DLD1 (cell line): ENCODE data around the gene VPS26C.
"Not testable (repeated sequence)": the region's sequence is repeated elsewhere in the genome, so short reads cannot be mapped to it uniquely, and the experiment has no call there.

Experiments used
- in situ Hi-C: cut with HindIII; loops from 2 replicates; pipeline ENCODE4 v1.10.0; 2017; ENCODE audit warnings: low sequenced_read_pairs

Gene VPS26C

GRCh38 chr21:37267269-37268185 is at the start of gene VPS26C:
Gene VPS26C (minus strand): TSS chr21:37267334. CDS start chr21:37267294, 40 bp downstream.
- in situ Hi-C loops: loop anchor here (25.0 kb wide), 1 partner anchor 120 kb away; no protein-coding TSS in a partner anchor

DNA sequence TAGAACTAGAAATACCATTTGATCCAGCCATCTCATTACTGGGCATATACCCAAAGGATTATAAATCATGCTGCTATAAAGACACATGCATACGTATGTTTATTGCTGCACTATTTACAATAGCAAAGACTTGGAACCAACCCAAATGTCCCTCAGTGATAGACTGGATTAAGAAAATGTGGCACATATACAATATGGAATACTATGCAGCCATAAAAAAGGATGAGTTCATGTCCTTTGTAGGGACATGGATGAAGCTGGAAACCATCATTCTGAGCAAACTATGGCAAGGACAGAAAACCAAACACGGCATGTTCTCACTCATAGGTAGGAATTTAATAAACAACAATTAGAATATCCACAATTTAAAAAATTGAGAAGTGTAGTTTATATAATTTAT is 48.9 kb upstream of the VPS26C start:
- in situ Hi-C loops: not testable (repeated sequence)

GRCh38 chr21:37300114-37300751 is 33.1 kb upstream of the VPS26C start:
- in situ Hi-C loops: loop anchor here (5.0 kb wide), 1 partner anchor 72 kb away; no protein-coding TSS in a partner anchor

DNA sequence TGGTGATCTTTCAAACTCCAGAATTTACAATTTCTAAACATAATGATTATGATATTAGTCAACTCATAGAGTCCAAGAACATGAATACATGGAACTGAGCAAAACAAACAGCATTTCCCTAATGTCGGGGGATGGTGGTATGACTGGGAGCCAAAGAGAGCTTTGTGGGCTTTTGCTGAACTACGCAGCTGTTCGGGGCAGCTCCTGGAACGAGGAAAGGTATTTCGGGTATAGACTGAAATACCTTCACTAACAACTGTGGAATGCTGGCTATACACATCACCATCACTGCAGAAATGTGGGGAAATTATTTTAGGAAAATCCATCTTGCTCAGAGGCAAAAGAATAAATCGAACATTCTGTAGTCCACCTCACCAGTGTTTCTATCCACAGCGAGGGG is 30.2 kb upstream of the VPS26C start:
- in situ Hi-C loops: no loop called here

GRCh38 chr21:37294679-37295078 is 27.5 kb upstream of the VPS26C start:
- in situ Hi-C loops: no loop called here

- in situ Hi-C loops: no loop called here
Measured at GRCh38 chr21:37292941-37293340, 25.8 kb upstream of the VPS26C start.

- in situ Hi-C loops: no loop called here
Measured at GRCh38 chr21:37292041-37292440, 24.9 kb upstream of the VPS26C start.

DNA sequence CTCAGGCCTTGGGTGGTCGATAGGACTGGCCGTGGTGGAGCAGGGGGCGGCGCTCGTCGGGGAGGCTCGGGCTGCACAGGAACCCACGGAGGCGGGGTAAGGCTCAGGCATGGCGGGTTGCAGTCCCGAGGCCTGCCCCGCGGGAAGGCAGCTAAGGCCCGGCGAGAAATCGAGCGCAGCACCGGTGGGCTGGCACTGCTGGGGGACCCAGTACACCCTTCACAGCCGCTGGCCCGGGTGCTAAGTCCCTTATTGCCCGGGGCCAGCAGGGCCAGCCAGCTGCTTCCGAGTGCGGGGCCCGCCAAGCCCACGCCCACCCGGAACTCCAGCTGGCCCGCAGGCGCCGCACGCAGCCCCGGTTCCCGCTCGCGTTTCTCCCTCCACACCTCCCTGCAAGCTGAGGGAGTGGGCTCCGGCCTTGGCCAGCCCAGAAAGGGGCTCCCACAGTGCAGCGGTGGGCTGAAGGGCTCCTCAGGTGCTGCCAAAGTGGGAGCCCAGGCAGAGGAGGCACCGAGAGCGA is 16.1 kb upstream of the VPS26C start:
- in situ Hi-C loops: not testable (repeated sequence)

DNA sequence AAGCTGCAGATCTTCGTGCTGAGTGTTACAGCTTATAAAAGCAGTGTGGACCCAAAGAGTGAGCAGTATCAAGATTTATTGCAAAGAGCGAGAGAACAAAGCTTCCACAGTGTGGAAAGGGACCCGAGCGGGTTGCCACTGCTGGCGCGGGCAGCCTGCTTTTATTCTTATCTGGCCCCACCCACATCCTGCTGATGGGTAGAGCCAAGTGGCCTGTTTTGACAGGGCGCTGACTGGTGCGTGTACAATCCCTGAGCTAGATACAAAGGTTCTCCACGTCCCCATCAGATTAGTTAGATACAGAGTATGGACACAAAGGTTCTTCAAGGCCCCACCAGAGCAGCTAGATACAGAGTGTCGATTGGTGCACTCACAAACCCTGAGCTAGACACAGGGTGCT is 15.5 kb upstream of the VPS26C start:
- in situ Hi-C loops: not testable (repeated sequence)

DNA sequence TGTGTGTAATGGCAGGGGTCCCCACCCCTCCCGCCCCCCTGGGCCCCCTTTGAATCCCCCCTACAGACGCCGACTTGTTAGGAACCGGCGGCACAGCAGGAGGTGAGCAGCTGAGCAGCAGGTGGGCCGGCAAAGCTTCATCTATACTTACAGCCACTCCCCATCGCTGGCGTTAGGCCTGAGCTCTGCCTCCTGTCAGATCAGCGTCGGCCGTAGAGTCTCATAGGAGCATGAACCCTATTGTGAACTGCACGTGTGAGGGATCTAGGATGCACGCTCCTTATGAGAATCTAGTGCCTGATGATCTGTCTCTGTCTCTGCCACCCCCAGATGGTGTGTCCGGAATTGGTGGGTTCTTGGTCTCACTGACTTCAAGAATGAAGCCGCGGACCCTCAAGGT is 14.9 kb upstream of the VPS26C start:
- in situ Hi-C loops: no loop called here

DNA sequence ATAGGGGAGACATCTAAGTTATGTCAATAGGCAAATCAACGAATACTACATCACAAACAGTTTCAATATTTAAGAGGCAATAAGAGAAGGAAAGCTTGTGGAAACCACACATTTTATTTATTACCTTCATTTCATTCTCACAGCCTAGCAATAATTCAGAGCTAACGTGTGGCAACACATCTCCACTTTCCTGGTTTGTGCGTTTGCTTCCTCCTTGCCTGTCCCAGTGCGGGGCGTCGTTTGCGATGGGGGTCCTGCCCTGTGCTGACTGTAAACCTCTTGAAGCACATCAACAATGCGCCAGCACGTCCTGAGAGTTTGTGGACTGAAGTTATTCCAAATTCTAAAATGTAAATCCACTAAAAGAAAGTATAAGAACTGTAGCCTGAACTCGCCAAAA is 14.4 kb upstream of the VPS26C start:
- in situ Hi-C loops: no loop called here

- in situ Hi-C loops: not testable (repeated sequence)
Measured at GRCh38 chr21:37279271-37279670, 12.1 kb upstream of the VPS26C start.

DNA sequence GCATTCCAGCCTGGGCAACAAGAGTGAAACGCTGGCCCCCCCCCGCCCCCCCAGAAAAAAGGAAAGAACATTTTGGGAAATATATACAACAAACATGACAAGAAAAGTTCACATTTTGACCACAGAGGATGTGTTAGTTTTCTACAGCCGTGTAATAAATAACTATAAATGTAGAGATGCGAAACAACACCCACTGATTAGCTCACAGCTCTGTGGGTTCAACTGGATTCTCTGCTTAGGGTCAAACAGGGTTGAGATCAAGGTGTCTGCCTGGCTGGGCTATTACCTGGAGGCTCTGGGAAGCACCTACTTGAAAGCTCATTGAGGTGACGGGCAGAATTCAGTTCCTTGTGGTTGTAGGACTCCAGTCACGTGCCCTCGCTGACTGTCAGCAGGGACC is 11.1 kb upstream of the VPS26C start:
- in situ Hi-C loops: no loop called here

DNA sequence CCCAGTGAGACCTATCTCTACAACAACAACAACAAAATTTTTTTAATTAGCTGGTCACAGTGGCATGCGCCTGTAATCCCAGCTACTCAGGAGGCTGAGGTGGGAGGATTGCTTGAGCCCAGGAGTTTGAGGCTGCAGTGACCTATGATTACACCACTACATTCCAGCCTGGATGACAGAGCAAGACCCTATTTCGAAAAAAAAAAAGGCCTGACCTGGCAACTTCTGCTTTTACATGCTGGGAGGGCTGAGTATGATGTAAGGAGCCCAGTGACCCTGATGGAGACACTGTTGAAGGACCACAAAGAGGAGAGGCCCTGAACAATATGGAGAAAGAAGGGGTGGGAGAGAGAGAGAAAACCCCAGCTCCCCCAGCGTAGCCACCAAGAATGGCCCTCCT is 9.2 kb upstream of the VPS26C start:
- in situ Hi-C loops: no loop called here

DNA sequence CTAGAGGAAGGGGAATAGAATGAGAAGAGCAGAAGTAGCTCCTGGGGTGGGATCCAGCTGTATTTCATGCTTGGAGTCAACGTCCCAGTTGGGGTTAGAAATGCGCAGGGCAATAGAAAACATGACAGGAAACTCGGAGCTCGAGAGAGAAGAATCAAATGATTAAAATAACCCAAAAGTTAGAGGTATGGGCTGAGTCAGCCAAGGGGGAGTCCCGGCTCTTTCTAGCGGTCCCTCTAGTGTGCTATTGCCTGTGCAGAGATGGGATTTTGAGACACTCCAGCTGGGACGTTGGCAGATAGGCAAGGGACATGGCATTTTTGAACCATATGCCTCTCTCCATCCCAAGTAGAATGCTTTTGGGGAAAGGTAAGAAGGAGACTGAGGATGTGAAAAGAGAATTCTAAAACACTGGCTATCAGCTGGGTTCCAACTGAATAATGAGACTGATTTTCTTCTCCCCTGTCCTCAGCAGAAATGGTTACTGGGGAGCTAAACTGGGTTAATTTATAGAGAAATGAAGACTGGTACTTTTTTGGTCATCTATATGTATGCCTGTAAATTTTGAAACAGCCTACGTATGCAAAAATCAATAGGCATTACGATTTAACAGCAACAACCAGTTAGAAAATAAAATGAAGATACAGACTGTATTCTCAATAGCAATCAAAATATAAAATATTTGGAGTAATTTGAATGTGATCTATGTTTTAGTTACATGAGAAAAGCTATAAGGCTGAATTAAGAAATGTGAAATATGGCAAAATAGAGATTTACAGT is 7.0 kb upstream of the VPS26C start:
- in situ Hi-C loops: loop anchor here (25.0 kb wide), 1 partner anchor 113 kb away; no protein-coding TSS in a partner anchor

GRCh38 chr21:37273440-37273839 is 6.3 kb upstream of the VPS26C start:
- in situ Hi-C loops: loop anchor here (25.0 kb wide), 1 partner anchor 114 kb away; no protein-coding TSS in a partner anchor

- in situ Hi-C loops: loop anchor here (25.0 kb wide), 1 partner anchor 114 kb away; no protein-coding TSS in a partner anchor
Measured at GRCh38 chr21:37272897-37273296, 5.8 kb upstream of the VPS26C start.

DNA sequence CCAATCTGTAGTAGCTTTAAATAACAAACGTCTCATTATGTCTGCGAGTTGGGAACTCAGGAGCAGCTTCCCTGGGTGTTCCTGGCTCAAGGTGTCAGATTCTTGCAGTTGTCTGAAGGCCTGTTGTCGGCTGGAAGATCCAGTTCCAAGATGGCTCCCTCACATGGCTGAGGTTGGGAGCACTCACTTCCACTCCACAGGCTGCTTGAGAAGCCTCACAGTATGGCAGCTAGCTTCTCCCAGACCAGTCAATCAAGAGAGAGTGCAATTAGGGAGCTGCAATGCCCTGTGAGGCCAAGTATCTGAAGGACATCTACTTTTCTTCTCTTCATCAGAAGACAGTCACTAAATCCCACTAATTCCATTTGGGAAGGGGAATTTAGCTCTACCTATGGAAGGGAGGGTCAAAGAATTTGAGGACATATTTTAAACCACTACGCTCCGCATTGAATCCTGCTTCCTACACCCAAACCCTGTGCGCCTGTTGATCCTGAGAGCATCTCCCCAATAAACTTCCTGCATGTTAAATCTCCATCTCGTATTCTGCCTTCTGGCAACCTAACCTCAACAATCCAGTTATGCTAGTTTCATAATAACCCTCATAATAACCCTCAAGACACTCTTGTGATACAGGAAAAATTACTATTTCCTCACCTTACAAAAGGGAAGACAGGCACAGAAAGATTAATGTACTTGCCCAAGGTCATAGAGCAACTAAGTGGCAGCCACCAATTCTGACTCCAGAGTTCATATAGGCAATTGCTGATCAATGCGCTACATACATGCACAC is 3.6 kb upstream of the VPS26C start:
- in situ Hi-C loops: loop anchor here (25.0 kb wide), 1 partner anchor 117 kb away; no protein-coding TSS in a partner anchor

DNA sequence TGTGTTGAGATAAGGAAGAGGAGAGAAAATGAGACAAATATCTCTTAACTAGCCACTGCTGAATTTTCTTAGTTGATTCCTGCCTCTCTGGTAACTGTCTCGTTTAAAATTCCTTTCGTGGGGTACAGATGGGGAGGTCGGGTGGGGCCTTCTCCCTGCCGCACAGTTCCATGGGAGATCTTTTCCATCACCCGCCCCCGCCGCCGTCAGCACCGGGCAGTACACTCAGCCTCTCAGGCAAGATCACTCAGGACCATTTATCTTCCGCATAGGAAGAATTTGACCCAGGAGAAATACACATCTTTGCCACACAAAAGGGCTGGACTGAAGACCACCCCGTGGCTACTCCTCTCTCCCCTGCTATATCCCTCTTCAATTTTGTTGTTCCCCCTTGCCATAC is 2.3 kb upstream of the VPS26C start:
- in situ Hi-C loops: loop anchor here (25.0 kb wide), 1 partner anchor 118 kb away; no protein-coding TSS in a partner anchor

DNA sequence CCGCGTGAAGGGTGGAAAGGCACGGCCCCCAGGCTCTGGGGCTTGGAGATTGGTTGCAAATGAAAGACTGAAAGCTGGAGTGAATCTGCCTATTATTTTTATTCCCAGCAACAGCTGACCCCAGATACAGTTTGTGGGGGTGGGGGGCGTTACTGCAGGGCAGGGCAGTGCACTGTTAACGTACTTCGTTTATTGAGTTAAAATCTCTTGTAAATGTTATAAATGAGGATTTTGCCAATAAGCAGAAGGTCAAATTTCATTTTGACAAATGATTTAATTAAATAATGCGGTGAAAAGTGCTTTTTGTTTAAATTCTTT is 1.0 kb upstream of the VPS26C start:
- in situ Hi-C loops: loop anchor here (25.0 kb wide), 1 partner anchor 119 kb away; no protein-coding TSS in a partner anchor
